Measurements from ENCODE around the gene SH3BGRL3.
"Not testable (repeated sequence)": the region's sequence is repeated elsewhere in the genome, so short reads cannot be mapped to it uniquely, and the experiment has no call there.

Gene SH3BGRL3

GRCh38 chr1:26291939-26292338 is 12.1 kb downstream of the SH3BGRL3 start:
- DNase-seq, result no peak

GRCh38 chr1:26292735-26293134 is 12.8 kb downstream of the SH3BGRL3 start:
- DNase-seq, result not testable (repeated sequence)

- no peak for DNase-seq
Measured at GRCh38 chr1:26293911-26294463, 14.1 kb downstream of the SH3BGRL3 start.

- DNase-seq, result no peak
Measured at GRCh38 chr1:26295194-26296138, 15.6 kb downstream of the SH3BGRL3 start.

- DNase-seq, result no peak
Measured at GRCh38 chr1:26296340-26297056, 16.6 kb downstream of the SH3BGRL3 start.

GRCh38 chr1:26297057-26297790 is 17.3 kb downstream of the SH3BGRL3 start:
- no peak for DNase-seq

GRCh38 chr1:26297791-26298124 is 17.9 kb downstream of the SH3BGRL3 start:
- no peak for DNase-seq

- DNase-seq, result no peak
Measured at GRCh38 chr1:26300578-26301275, 20.8 kb downstream of the SH3BGRL3 start.

GRCh38 chr1:26302733-26303405 is 23.0 kb downstream of the SH3BGRL3 start:
- DNase-seq, result no peak

GRCh38 chr1:26305667-26306289 is 25.9 kb downstream of the SH3BGRL3 start:
- DNase-seq, result no peak

GRCh38 chr1:26306290-26307229 is 26.7 kb downstream of the SH3BGRL3 start, which contains the start of gene UBXN11:
UBXN11 (minus strand) TSS chr1:26306636; CDS start chr1:26302883, 3,753 bp downstream.
- peak; percentile 94 for DNase-seq

- no peak for DNase-seq
Measured at GRCh38 chr1:26307363-26307781, 27.5 kb downstream of the SH3BGRL3 start.

GRCh38 chr1:26307966-26308899 is 28.3 kb downstream of the SH3BGRL3 start:
- DNase-seq, result not testable (repeated sequence)

- DNase-seq, result no peak
Measured at GRCh38 chr1:26314501-26314900, 34.6 kb downstream of the SH3BGRL3 start.

GRCh38 chr1:26315874-26316850 is 36.3 kb downstream of the SH3BGRL3 start:
- DNase-seq, result no peak

GRCh38 chr1:26317146-26317545 is 37.3 kb downstream of the SH3BGRL3 start:
- DNase-seq, result no peak

- DNase-seq, result peak; percentile 79
Measured at GRCh38 chr1:26317612-26318337, 37.9 kb downstream of the SH3BGRL3 start, which contains the start of gene CD52. CD52 (plus strand) TSS chr1:26317958; CDS start chr1:26318018, 60 bp downstream.

Measured in GDM1 (cell line).